Adrenal gland (tissue), 5 donors: ENCODE results near the gene CTRB1.

ENCODE experiments used
- CTCF ChIP-seq, 6 experiments: fragments of 450-650 bp in 4 of 6; fragments of 200-600 bp in 2 of 6; sonication (generic) in 1 of 6; IDR thresholded peaks; 1 replicate in 5 of 6; 2 replicates in 1 of 6; pipeline versions ENCODE4 v1.5.1 to v1.8.0; 2016 to 2021; ENCODE audit warnings: antibody characterized with exemption in 6 of 6, mild to moderate bottlenecking in 2 of 6, moderate library complexity in 1 of 6
- POLR2A ChIP-seq, 2 donors: fragments of 450-650 bp; IDR thresholded peaks; one replicate each; pipeline ENCODE4 v1.6.1; 2017; ENCODE audit warnings: antibody characterized with exemption in 2 of 2, mild to moderate bottlenecking in 2 of 2, moderate library complexity in 1 of 2
- donor health status: DM: no; HTN: no; CAD: no.

GRCh38 chr16:75237398-75238131 lies 18.8 kb downstream of the CTRB1 start:
- TF ChIP-seq CTCF (IDR thresholded peaks at IDR 0.05) (no peak), POLR2A (IDR thresholded peaks at IDR 0.05) (no peak)
